GM21825 (cell line): Measurements from ENCODE around the gene SURF6.
"Not testable (repeated sequence)": the region's sequence is repeated elsewhere in the genome, so short reads cannot be mapped to it uniquely, and the experiment has no call there.

Experiments used
- ATAC-seq: cut with Tn5 transposase; IDR thresholded peaks from one replicate; pipeline ENCODE4 v1.9.1; 2021; ENCODE audit warnings: mild to moderate bottlenecking, moderate library complexity; ENCODE audit not compliant: unreplicated experiment

SURF6 gene

DNA sequence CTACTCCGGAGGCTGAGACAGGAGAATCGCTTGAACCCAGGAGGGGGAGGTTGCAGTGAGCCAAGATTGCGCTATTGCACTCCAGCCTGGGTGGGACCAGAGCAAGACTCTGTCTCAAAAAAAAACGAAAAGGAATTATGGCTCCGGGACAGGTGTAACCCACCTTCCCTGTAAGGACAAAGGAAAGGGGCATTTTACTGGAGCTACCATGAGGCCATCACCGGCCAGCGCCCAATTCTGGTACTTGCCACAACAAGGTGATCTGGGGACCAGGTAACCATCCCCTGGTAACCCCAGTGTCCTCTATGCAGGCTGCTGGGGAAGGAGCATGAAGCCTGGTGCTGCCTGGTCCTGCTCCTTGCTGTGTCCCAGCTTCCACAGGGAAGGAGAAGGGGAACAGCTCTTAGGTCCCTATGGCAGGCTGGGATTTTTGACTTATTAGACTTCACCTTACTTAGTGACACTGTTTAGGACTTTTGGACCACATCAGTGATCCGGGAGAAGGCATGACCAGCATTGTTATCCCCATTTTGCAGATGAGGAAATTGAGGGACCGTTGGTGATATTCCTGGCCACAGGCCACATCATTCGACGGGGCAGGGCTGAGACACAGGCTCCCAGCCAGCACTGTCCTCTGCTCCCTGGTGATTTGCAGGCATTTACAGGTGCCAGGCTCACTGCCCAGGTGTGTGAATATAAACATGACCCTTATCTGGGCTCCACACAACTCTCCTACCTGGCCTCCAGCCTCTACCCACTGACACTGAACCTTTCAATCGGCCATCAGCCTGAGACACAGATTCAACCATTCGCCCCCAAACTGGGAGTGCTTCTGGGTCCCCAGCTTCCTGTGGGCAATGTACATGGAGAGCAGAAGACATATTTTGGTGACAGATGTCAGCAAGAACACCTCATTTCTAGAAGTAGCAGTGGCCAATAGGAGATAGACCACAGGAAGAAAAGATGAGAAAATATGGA, 34.4 kb downstream of the SURF6 start:
- no peak for ATAC-seq

DNA sequence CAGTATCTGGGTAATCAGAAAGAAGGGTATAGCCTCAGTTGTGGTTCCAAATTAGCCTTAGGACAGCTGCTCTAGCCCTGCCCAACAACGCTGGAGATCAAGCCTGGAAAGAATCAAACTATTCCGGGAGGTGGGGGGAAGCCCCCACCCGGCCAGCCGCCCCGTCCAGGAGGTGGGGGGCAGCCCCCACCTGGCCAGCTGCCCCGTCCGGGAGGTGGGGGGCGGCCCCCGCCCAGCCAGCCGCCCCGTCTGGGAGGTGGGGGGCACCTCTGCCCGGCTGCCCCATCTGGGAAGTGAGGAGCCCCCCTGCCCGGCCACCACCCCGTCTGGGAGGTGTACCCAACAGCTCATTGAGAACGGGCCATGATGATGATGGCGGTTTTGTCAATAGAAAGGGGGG, 36.0 kb downstream of the SURF6 start:
- not testable (repeated sequence) for ATAC-seq

DNA sequence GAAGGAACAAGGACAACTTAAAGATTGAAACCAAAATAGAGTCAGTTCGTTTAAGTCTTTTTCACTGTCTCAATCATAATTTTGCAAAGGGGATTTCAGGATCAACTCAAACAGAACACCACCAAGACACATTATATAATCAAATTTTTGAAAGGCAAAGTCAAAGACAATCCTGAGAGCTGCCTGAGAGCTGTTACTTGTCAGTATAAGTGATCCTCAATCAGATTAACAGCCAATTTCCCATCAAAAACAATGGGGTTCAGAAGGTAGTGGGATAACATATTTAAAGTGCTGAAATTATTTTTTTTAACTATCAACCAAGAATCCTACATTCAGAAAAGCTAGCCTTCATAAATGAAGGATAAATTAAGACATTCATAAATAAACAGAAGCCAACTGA, 41.7 kb downstream of the SURF6 start:
- no peak for ATAC-seq

DNA sequence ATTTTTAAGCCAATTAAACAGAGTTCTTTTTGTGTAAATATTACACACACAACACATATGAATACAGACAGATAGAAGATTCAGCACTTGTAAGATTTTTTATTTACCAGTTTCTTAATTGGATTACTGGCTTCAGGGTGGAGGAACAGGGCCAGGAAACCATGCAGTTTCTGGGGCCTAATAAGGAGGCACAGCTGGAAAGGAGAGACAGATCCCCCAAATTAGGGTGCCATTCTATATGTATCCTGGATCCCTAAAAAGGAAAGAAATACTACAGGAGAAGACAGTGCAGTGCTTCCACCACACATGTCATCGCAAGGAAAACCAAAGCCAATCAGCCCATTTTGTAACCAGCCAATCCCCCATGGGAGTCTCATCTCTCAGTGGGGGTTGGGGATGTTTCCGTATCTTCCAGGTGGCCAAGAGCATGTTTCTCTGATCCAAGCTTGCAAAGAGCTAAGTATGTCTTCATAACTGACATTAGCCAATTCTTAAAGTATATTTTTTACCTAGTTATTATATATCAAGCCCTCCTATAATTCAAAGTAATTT, 45.2 kb downstream of the SURF6 start:
- ATAC-seq = no peak

DNA sequence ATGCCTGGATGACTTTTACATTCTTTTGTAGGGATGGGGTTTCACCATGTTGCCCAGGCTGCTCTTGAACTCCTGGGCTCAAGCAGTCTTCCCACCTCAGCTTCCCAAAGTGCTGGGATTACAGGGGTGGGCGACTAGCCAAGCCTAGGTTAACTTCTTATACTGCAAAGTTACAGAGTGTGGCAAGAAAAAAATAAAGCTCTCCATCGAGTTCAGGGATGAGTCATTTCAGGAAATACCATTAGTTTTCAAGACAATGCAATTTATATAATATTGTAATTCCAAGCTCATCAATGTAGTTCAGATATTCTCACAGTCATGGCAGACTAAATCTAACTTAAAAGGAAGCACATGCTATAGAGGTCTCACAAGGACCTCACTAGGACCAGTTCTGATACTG, 49.5 kb downstream of the SURF6 start:
- no peak for ATAC-seq

DNA sequence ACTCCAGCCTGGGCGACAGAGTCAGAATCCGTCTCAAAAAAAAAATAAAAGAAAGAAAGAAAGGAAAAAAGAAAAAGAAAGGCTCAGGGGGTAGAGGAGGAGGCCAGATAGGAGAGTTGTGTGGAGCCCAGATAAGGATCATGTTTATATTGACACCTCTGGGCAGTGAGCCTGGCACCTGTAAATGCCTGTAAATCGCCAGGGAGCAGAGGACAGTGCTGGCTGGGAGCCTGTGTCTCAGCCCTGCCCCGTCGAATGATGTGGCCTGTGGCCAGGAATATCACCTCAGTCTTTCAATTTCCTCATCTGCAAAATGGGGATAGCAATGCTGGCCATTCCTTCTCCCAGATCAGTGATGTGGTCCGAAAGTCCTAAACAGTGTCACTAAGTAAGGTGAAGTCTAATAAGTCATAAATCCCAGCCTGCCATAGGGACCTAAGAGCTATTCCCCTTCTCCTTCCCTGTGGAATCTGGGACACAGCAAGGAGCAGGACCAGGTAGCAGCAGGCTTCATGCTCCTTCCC, 50.7 kb downstream of the SURF6 start:
- no peak for ATAC-seq

DNA sequence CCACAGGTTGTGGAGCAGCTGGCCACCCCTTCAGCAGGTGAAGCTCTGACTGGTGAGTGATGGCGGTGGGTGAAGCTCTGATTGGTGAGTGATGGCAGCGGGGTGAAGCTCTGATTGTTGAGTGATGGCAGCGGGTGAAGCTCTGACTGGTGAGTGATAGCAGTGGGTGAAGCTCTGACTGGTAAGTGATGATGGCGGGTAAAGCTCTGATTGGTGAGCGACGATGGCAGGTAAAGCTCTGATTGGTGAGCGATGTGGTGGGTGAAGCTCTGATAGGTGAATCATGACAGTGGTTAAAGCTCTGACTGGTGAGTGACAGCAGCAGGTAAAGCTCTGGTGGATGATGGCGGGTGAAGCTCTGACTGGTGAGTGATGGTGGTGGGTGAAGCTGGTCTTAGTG, 51.6 kb downstream of the SURF6 start:
- no peak for ATAC-seq

DNA sequence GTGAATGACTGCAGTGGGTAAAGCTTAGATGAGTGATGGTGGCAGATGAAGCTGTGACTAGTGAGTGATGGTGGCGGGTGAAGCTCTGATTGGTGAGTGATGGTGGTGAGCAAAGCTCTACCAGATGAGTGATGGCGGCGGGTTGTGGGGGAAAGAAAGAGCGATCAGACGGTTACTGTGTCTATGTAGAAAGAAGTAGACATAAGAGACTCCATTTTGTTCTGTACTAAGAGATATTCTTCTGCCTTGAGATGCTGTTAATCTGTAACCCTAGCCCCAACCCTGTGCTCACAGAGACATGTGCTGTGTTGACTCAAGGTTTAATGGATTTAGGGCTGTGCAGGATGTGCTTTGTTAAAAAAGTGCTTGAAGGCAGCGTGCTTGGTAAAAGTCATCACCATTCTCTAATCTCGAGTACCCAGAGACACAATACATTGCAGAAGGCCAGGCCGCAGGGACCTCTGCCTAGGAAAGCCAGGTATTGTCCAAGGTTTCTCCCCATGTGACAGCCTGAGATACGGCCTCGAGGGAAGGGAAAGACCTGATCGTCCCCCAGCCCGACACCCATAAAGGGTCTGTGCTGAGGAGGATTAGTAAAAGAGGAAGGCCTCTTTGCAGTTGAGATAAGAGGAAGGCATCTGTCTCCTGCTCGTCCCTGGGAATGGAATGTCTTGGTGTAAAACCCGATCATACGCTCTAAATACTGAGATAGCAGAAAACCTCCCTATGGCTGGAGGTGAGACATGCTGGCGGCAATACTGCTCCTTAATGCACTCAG, 52.5 kb downstream of the SURF6 start:
- not testable (repeated sequence) for ATAC-seq

DNA sequence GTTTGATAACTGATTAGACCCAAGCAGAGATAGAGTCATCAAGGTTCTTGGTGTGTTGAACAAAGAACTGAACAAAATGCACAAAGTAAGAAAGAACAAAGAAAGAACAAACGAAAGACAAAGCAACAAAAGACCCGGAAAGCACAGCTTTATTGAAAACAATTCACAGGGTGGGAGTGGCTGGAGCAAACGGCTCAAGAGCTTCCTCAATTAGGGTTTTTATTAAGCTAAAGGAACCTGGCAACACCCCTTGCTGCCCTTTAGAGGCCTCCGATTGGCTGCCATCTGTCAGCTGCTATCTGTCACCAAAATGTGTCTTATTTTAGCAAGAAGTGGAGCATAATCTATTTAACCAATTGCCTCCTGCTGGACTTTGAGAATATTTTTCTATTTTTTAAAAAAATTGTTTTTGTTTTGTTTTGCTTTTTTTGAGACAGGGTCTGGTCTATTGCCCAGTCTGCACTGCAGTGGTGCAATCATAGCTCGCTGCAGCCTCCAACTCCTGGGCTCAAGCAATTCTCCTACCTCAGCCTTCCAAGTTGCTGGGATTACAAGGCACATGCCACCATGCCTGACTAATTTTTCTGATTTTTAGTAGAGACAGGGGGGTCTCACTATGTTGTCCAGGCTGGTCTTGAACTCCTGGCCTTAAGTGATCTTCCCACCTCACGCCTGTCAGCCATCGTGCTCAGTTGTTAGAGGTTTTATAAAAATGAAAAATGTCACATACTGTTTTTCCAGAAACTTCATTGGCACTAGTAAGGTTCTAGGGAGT, 53.3 kb downstream of the SURF6 start:
- no peak for ATAC-seq

GRCh38 chr9:133280392-133280791, 55.6 kb downstream of the SURF6 start:
- ATAC-seq = no peak
